ENCODE measurements around the gene PILRA.

The PILRA gene

DNA sequence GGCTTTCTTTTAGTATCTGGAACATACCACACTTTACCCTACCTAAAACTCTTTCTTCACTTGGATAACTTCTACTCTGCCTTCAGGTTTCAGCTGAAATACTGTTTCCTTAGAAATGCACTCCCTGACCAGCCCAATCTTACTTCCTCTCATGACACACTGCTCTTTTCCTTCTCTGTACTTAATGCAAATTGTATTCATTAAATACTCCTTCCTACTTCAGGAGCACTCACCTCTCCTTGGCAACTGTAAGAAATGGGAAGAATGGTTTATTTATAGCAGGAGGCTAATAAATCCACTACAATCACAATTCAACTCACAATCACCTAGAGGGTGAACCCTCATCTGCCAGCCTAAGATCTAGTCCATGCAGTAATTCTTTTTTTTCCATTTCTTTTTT lies 40.1 kb downstream of the PILRA start:
- DNase-seq: no peak

DNA sequence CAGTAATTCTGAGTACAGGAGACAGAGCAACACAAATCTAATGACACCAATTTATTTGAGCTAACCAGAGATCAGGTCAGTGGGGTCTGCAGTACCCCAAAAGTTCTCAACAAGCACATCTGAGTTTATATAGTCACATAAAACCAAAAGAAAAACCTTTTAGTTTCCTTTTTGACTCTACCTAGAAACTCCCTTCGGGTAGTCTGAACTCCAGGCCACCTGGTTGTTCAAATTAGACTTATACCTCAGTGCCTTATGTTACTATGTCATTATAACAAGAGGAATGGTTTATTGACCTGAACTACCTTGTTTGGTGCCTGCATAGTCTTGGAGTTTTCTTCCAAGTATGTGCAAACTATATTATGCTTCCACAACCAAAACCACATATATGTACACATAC lies 40.6 kb downstream of the PILRA start:
- no peak for DNase-seq

DNA sequence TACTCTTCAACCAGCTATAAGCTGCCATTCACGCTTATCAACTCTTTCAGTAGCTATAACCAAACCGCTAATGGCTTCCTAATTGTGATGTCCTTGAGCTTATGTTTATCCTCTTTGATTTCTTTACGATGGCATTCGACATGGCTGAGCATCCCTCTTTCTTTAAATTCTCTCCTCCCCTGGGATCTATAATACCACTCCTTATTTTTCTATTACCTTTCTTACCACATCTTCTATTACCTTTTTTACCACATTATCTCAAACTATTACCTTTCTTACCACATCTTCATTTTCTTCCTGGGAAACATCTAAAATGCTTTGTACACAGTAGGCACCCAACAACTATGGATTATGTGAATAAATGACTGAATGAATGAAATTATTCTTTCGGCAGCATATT lies 42.2 kb downstream of the PILRA start:
- DNase-seq: no peak

DNA sequence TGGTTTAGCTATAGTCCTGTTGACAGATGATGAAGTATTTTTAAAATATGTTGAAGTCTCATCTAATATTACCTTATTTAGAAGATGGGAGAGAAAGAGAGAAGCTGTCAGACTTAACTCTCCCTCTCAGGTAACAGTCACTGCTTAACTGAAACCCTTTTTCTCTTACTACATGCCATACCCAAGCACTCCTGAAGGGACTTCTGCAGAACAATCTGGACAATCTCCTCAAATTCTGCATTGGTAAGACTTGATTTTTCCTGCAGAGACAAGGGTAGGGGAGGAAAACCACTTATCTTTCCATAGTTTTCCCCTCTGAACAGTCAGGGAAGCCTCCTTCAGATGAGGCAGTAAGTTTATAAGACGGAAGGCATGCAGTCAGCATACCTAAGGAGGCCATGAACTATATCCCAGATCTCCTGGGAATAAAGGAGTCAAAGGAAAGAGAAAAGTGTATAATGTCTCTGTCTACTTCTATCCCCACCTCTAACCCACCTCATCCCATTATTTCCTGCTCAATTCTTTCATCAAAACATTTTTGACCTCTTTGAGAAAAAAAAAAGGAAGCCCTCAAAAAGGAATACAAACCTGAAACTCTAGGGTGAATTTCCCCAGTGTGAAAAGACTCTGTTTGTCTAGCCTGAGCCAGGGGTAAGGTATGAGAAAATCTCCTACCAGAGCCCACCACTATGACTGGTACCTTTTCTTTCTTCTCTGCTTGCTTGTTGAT lies 45.8 kb downstream of the PILRA start:
- no peak for DNase-seq

DNA sequence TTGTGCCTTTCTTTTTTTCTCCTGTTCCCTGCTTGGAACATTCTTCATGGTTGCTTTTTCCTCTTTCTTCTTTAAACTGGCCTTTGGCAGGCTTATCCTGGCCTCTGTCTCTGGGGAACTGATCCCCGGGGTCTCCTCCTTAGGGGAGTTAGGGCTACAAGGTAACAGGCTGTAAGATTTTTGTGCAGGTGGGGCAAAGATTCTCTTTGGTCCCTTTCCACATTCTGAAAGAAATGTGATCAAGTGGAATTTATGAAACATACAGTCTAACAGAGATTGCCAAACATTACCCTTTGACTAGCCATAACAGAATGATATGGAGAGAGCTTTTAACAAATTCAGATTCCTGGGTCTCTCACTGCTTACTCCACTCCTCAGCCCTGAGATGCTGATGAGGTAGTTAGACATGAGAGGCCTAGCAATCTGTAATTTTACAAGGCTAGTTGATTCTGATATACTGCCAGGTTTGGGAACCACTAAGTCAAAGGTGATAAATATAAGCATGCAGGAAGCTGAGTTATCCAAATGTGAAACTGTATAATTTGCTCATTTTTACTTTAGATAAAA lies 46.5 kb downstream of the PILRA start:
- DNase-seq: no peak

DNA sequence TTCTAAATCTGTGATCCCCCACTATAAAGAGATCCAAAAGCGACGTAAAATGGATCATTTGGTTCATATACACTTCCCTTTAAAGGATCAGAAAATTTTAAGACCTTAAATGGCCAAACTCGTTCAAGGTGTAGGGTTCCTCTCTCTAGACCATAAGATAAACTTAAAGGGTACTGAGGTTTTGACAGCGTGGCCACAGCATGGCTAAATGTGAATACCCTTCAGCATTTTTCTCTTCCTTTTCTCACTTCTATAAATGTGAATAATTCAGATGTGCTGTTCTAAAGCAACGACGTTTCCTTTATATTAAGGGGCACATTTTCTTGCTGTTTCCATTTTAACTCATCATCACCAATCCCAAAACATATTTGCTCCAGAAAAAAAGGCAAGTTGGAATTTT lies 50.0 kb downstream of the PILRA start:
- DNase-seq: no peak

DNA sequence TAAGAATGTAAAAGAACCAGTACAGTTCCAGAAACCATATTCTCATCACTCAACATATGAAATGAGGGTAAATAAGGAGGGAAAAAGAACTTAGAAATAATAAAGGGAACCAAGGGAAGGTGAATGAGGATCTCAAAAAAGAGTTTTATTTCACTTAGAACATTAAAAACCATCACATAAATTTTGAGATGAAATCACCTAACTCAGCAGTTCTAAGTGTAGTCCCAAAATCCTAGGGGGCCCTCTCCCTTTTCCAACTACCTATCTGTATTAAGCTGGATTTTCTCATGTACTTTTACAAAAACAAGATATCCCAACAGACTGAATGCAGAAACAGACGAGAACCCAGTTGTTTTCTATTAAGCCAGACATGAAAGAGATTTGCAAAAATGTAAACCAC lies 52.1 kb downstream of the PILRA start:
- DNase-seq: no peak

DNA sequence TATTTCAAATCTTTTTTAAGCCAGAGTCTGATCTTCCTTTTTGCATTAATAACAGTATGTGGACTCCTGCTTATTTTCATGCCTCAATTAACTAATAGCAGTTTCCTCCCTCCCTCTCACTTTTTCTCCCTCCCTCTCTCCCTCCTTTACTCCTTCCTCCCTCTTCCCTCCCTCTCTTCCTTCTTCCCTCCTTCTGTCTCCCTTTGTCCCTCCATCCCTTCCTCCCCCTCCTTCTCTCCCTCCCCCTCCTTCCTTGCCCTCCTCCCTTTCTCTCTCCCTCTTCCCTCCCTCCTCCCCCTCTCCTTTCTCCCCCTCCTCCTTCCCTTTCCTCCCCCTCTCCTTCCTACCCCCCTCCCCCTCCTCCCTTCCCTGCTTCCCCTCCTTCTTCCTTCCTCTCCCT lies 53.2 kb downstream of the PILRA start:
- no peak for DNase-seq

DNA sequence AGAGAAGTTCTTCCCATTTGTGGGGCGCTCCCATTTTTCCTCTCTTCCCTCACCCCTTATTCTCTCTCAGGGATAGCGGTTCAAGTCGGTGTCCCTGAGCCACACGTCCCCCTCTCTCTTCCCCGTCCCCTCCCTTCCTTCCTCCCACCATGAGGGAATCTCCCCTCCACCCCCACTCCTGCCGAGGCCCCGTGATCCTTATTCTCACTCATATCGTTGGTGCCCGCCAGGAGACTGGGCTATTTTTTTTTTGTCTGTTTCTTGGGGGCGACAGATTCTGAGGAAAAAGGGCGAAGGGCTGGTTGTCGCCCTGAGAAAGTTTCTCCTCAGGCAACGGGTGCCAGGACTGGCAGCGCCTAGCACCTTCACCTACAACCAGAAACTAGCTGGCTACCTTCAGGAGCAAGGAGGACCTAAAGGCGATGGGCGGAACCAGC lies 54.5 kb downstream of the PILRA start:
- DNase-seq: no peak

DNA sequence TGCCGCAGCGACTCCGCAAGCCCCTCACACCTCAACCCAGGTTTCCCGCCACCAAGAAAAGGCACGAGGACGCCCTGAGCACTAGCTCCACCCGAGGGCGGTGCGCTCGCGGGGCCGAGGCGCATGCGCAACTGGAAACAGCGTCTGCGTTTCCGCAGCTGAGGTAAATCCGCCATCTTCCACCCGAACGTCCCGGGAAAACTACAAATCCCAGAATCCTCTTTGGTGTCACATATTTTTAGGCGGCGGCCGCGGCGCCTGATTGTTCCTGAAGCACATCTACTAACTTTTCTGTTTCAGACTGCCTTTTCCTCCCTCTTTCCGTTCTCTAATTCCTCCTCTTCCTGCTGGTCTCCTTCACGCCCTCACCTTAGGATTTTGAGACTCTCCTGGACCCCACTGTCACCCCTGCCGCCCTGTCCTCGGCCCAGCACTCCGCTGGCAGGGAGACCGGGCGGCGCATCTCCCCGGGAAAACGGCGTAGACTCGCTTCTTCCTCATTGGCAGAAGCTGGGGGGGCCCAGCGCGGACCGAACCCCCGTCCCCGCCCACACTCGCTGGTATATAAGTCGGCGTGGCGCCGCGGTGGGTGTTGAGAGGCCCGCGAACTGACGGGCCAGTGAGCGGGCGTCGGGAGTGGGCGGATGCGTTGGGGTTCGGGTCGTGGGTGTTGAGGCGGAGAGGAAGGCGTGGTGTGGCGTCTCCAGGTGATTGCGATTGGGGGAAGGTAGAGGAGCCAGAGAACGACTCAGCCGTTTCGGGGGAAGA lies 55.1 kb downstream of the PILRA start, which contains the start of gene ZCWPW1:
Gene ZCWPW1 (minus strand): TSS at position 505 of the 768 bp plus-strand sequence. CDS start 8,054 bp downstream, outside the sequence.
- DNase-seq: peak; percentile 92 to 95

DNA sequence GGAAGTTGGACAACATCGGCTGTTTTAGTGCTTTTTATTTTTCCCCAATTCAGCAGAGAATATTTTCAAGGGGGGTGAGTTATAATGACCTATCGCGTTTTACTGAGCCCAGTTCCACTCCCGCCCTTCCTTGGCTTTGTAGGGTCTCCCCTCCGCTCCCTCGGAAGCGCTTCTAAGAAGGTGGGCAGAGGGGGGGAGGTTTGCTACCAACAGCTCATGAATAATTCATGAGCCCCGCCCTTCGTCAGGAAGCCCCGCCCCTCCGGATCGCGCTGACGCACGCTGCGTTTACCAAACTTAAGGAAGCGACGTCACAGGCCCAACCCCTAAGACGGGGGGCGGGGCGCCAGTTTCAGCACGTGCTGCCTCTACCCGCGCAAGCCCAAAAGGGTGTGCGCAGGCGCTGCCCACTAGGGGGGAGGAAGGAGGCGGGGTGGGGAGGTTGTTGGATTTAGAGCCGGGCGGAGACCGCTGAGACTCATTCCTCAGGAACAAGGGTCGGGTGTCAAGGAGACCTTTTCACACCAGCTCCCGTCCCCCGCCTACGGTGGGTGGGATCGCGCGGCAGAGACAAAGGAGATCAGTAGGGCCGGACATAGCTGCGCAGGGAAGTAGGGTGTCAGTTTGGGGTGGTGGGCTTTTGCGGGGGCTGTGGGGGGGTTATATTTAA lies 55.8 kb downstream of the PILRA start:
- peak; percentile 99 for DNase-seq

DNA sequence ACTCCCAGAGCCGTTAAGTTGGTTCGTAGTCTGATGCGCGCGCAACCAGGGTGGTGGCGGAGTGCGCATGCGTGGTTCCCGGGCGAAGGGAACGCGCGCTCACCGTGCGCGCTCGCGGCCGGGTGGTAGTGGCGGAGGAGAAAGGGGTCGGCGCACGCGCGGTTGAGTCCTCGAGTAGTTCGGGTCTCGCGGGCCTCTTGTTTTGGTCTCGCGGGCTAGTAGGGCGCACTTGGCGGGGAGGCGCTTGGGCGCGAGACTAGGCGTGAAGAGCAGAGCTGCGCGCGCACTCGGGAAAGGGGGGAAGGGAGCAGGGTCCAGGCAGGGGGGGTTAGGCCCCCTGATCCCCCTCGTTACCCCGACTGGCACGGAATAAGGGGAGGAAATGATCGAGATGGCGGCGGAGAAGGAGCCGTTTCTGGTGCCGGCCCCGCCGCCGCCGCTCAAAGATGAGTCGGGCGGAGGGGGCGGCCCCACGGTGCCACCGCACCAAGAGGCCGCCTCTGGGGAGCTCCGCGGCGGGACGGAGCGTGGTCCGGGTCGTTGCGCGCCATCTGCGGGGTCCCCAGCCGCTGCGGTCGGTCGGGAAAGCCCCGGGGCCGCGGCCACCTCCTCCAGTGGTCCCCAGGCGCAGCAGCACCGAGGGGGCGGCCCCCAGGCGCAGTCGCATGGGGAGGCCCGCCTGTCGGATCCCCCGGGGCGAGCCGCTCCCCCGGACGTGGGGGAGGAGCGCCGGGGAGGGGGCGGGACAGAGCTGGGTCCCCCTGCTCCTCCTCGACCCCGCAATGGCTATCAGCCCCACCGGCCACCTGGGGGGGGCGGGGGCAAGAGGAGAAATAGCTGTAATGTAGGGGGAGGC lies 56.6 kb downstream of the PILRA start, which contains the start of gene MEPCE:
Gene MEPCE (plus strand): TSS at position 195 of the 856 bp plus-strand sequence. CDS start 188 bp downstream, at position 383.
- peak; percentile 87 to 91 for DNase-seq

DNA sequence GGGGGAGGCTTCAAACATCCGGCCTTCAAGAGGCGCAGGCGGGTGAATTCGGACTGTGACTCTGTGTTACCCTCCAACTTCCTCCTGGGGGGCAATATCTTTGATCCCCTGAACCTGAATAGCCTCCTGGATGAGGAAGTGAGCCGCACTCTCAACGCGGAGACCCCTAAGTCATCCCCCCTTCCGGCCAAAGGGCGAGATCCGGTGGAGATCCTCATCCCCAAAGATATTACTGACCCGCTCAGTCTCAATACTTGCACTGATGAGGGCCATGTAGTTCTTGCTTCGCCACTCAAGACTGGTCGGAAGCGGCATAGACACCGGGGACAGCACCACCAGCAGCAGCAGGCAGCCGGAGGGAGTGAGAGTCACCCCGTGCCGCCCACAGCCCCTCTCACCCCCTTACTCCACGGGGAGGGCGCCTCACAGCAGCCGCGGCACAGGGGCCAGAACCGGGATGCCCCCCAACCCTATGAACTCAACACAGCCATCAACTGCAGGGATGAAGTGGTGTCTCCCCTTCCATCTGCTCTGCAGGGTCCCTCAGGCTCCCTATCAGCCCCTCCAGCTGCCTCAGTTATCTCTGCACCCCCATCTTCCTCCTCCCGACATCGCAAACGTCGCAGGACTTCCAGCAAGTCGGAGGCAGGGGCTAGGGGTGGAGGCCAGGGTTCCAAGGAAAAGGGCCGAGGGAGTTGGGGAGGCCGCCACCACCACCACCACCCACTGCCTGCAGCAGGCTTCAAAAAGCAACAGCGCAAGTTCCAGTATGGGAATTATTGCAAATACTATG lies 57.4 kb downstream of the PILRA start:
- no peak for DNase-seq

DNA sequence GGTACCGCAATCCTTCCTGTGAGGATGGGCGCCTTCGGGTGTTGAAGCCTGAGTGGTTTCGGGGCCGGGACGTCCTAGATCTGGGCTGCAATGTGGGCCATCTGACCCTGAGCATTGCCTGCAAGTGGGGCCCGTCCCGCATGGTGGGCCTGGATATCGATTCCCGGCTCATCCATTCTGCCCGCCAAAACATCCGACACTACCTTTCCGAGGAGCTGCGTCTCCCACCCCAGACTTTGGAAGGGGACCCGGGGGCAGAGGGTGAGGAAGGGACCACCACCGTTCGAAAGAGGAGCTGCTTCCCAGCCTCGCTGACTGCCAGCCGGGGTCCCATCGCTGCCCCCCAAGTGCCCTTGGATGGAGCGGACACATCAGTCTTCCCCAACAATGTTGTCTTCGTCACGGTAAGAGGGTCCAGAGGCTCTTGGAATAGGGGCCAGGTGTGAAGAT lies 58.0 kb downstream of the PILRA start:
- DNase-seq: no peak

DNA sequence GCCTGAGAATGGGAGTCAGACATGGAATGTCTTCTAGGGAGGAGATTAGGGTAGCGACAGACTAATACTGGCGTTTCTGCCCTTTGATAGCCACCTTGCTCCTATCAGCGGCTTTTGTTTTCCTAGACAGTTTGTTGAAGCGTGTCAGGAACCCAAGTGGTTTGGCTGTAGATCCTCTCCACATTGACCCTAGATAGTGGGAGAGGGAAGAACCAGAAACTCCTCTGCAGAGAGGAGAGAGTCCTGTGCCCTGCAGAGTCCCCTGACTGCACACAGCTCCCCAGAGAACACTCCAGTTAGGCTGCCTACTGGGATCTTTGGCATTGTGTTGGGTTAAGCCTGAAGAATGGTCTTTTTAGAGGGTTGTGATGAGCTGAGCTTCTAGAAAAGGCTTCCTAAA lies 58.8 kb downstream of the PILRA start:
- DNase-seq: no peak

DNA sequence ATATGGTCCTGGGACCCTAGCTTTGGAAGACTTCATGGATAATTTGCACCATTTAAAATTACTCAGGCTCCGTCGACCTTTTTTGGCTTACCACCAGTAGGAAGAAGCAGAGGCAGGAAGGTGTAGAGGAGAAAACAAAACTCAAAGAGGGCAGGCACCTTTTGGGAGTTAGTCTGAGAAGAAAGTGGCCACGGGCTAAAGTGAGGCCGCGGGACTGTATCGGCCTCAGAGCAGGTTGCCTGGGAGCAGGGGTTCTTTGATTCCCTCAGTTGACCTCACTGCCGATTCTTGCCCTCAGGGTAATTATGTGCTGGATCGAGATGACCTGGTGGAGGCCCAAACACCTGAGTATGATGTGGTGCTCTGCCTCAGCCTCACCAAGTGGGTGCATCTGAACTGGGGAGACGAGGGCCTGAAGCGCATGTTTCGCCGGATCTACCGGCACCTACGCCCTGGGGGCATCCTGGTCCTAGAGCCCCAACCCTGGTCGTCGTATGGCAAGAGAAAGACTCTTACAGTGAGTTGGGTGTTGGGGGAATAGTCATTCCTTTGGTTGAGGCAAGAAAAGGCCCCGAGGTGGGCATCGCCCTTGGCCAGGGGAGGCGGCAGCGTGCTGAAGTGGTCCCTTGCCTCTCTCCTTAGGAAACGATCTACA lies 59.5 kb downstream of the PILRA start:
- no peak for DNase-seq

DNA sequence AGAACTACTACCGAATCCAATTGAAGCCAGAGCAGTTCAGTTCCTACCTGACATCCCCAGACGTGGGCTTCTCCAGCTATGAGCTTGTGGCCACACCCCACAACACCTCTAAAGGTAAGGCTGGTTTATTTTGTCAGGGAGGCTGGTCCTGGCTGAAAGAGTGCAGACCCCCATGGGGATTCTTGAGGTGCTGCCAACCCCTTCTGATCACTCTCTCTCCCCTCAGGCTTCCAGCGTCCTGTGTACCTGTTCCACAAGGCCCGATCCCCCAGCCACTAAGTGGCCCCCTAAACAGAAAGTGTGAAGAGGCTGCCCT lies 59.9 kb downstream of the PILRA start:
- DNase-seq: no peak

DNA sequence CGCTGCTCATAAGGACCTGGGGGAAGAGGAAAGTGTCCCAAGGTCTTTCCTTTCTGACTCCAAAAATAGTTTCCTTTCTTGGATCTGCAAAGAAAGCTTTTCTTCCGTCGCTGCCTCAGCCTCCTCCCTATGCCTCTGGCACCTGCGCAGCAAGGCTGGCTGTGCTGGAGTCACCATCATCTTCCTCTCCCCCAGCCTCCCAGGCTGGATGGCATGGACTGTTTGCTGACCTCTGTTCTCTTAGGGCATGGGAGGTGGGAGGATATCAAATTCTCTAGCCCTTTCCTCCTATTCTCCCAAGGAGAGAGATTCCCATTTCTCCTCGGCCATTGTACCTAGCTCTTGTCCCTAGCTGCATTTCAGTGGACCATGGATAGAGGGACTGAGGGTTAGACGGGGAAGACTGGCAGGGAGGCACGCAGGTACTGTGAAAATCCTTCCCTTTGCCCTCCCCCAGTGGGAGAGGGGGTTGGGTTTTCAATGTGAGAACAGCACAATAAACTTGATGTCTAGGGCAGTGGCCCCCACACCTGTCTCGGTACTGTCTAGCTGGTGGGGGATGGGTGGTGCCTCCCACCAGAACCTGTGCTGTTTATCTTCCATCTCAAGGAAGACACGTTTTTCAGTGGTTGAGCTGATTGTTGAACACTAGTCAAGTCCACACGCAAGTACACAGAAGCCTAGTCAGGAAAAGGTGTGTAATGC lies 60.5 kb downstream of the PILRA start:
- DNase-seq: no peak

DNA sequence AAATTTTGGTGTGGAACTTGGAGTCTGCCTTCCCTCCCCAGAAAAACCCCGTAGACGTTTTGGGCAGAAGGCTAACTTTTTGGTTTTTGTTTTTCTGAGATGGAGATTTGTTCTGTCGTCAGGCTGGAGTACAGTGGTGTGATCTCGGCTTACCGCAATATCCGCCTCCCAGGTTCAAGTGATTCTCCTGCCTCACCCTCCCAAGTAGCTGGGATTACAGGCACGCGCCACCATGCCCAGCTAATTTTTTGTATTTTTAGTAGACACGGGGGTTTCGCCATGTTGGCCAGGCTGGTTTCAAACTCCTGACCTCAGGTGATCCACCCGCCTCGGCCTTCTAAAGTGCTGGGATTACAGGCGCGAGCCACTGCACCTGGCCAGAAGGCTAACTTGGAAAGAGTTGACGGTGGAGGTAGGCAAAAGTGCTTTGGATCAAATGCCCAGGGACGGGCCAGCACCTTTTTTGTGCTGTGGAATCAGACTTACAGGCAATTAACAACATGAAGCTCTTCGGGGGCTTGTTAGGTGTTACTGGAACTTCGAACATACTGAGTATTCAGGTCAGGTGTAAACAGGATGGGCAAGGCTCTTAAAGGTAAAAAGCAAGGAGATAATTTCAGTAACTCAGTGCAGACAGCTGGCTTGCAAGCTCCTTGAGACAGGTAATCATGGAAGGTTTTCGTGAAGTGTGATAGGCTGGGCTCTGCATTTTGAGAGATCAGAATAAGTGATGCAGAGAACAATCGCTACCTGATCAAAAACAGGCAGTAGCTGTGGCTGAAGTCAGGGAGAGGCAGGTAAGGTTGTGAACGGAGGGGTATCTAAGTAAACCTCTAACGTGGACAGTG lies 61.2 kb downstream of the PILRA start:
- DNase-seq: no peak
